Measurements from ENCODE around the gene SKAP1.

Gene SKAP1

DNA sequence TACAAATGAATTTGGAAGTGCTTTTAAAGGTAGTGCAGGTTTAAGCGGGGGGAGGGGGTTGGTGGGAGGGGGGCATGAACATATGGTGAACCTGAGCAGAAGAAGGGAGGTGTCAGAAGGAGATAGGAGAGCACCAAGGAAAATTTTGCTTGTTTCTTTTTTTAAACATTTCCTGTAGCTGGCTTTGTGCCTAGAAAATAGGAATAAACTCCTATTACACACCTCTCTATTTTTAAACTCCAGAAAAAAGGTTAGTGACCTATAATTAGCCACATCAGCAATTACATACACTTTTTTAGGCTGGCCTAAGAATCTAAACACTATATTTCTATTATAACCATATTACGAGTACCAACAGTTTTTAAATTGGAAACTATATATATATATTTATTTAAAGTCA is 159.1 kb downstream of the SKAP1 start:
- DNase-seq (ENCODE audit: extremely low read depth, insufficient read length) = no peak
- Histone ChIP-seq H3K36me3 (ENCODE audit: control insufficient read depth, insufficient read depth, low read length) (no peaks in the 10 kb centered on the region; the same call in 1 of the 2 replicates), H3K27me3 (replicated peaks; ENCODE audit: control insufficient read depth, insufficient read depth, low read length) (no peaks in the 10 kb centered on the region), H3K4me3 (replicated peaks; ENCODE audit: low read depth, low read length) (no peak overlapping the region)
- no peak for TF ChIP-seq CTCF (IDR thresholded peaks at IDR 0.05; ENCODE audit: insufficient read depth, low read length, poor library complexity, severe bottlenecking)

GRCh38 chr17:48269209-48269608 is 160.8 kb downstream of the SKAP1 start:
- Histone ChIP-seq H3K27me3 (replicated peaks; ENCODE audit: control insufficient read depth, insufficient read depth, low read length) (no peaks in the 10 kb centered on the region), H3K4me3 (replicated peaks; ENCODE audit: low read depth, low read length) (no peak overlapping the region), H3K36me3 (ENCODE audit: control insufficient read depth, insufficient read depth, low read length) (no peaks in the 10 kb centered on the region)
- no peak for TF ChIP-seq CTCF (IDR thresholded peaks at IDR 0.05; ENCODE audit: insufficient read depth, low read length, poor library complexity, severe bottlenecking)
- DNase-seq (ENCODE audit: extremely low read depth, insufficient read length) = no peak

DNA sequence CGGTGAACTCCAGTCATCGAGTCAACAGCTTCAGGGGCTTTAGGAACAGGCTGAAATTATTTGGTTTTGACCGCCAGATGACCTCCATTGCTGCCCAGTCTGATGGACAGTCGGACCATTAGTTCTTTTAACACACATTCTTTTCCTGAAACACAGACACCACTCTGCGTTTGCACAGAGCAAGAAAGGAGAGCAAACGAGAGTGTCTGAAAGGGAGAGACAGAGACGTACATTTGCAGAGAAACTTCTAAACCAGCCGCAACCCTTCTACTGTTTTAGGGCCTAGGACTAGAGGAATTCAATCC is 166.3 kb downstream of the SKAP1 start:
- Histone ChIP-seq H3K36me3 (ENCODE audit: control insufficient read depth, insufficient read depth, low read length) (no peaks in the 10 kb centered on the region), H3K27me3 (replicated peaks; ENCODE audit: control insufficient read depth, insufficient read depth, low read length) (no peaks in the 10 kb centered on the region), H3K4me3 (replicated peaks; ENCODE audit: low read depth, low read length) (no peak overlapping the region)
- no peak for DNase-seq (ENCODE audit: extremely low read depth, insufficient read length)
- no peak for TF ChIP-seq CTCF (IDR thresholded peaks at IDR 0.05; ENCODE audit: insufficient read depth, low read length, poor library complexity, severe bottlenecking)

DNA sequence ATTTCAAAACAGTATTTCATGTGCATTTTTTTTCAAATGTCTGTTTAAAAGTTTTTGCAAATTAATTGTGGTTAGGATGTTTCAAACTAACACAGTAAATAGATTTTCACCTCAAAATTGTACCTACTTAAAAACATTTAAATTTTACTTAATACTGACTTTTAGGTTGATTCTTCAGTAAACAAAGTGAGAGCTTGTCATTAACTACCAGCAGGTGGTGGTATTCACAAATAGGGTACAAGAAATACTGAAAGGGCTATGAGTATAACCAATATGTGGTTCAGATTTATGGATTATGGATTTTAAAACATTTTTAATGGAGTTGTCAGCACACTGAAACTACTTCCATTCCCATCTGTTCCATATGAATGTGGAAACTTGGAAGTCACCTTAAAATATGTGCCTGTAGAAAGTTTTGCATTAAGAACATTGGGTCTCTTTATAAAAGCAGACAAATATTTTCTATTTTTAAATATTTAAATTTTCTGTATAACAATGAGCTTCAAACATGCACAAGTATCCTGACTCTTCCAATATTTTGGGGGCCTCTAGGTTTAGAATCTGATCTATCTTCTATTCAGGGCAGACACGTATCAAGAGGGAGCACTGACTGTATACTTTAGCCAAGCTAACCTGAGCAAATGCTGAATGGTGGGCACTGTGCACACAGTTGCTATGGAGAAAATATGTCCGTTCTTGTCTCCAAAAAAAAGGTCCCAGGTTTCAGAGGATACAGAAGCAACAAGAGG is 166.9 kb downstream of the SKAP1 start:
- no peaks in the 10 kb centered on the region for H3K27me3 ChIP-seq (replicated peaks; ENCODE audit: control insufficient read depth, insufficient read depth, low read length)
- no peaks in the 10 kb centered on the region for H3K36me3 ChIP-seq (ENCODE audit: control insufficient read depth, insufficient read depth, low read length)
- no peak overlapping the region for H3K4me3 ChIP-seq (replicated peaks; ENCODE audit: low read depth, low read length)
- peak; percentile 51 for TF ChIP-seq CTCF (IDR thresholded peaks at IDR 0.05; ENCODE audit: insufficient read depth, low read length, poor library complexity, severe bottlenecking)
- no peak for DNase-seq (ENCODE audit: extremely low read depth, insufficient read length)

DNA sequence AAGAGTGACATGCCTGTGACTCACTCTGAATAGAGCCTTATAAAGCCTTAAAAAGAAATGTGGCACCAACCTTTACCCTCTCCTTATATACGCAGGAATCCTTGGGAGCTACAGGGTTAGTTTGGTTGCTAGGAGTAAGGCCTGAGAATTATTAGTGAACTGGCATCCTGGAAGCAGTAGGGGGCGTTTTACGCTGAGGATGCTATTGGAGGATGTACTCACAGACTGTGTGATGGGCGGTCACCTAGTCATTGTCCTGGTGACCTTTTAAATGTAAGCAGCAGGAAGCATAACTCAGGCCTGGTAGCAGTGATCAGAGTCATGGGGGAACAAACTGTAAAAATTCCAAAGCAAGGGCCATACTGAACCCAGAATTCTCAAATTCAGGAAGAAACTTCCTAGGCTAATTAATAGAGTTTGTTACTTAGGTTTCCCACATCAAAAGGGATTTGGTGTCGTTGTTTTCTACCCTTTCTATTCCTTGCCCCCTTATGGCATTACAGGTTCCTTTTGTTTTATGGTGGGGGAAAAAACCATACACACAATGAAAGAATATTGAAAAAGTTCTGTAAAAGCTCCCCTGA is 168.6 kb downstream of the SKAP1 start:
- no peak for DNase-seq (ENCODE audit: extremely low read depth, insufficient read length)
- Histone ChIP-seq H3K4me3 (replicated peaks; ENCODE audit: low read depth, low read length) (no peak overlapping the region), H3K36me3 (ENCODE audit: control insufficient read depth, insufficient read depth, low read length) (no peaks in the 10 kb centered on the region), H3K27me3 (replicated peaks; ENCODE audit: control insufficient read depth, insufficient read depth, low read length) (no peaks in the 10 kb centered on the region)
- TF ChIP-seq CTCF (IDR thresholded peaks at IDR 0.05; ENCODE audit: insufficient read depth, low read length, poor library complexity, severe bottlenecking) = peak; percentile 75
